ENCODE measurements around the gene INAFM2.

INAFM2 gene

DNA sequence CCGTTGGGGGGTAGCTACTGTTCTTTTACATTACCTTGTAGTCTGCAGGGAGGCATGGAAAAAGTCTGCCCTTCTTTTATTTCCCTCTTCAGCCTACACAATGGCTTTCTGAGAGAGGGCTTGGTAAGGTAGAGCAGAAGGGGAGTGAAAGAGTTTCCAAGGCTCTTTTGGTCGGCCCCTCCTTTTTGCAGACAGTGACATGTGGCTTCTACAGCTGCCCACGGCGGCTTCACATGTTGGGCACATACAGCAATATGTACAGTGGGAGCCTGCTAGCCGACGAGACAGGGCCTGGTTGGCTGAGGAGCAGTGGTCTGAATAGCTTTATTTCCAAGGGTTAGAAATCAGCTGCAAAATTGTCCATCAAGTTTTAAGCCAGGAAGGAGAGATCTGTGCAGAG is 4.0 kb downstream of the INAFM2 start:
- H3K4me3 ChIP-seq (replicated peaks; ENCODE audit: low read depth, low read length): no peak overlapping the region
- TF ChIP-seq CTCF (IDR thresholded peaks at IDR 0.05; ENCODE audit: insufficient read depth, low read length, poor library complexity, severe bottlenecking): no peak

GRCh38 chr15:40328176-40328575 is 4.7 kb downstream of the INAFM2 start:
- DNase-seq (ENCODE audit: extremely low read depth, insufficient read length): no peak
- Histone ChIP-seq H3K27me3 (replicated peaks; ENCODE audit: control insufficient read depth, insufficient read depth, low read length) (no peaks in the 10 kb centered on the region), H3K4me3 (replicated peaks; ENCODE audit: low read depth, low read length) (no peak overlapping the region), H3K36me3 (ENCODE audit: control insufficient read depth, insufficient read depth, low read length) (no peaks in the 10 kb centered on the region)
- no peak for TF ChIP-seq CTCF (IDR thresholded peaks at IDR 0.05; ENCODE audit: insufficient read depth, low read length, poor library complexity, severe bottlenecking)

More for the DNA sequence above, 4.0 kb downstream of the INAFM2 start:
- Histone ChIP-seq H3K27me3 (replicated peaks; ENCODE audit: control insufficient read depth, insufficient read depth, low read length) (no peaks in the 10 kb centered on the region), H3K36me3 (ENCODE audit: control insufficient read depth, insufficient read depth, low read length) (no peaks in the 10 kb centered on the region)
- DNase-seq (ENCODE audit: extremely low read depth, insufficient read length): no peak

DNA sequence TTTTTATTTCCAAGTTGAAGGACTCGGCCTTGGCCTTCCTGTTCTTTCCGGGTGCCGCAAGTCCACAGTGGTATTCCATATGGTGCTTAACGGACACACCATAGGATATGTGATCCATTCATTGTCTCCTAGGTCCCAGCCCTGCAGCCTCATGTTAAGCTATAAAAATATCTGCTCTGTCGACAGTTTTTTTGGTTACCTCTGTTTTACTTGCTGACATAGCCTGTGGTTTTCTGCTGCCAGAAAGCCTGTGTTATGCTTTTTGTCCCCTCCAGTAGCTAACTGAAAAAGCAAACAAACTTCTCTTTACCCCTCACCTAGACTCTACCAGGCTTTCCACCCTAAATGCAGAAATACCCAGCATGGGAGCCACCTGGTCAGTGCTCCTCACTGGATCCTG is 5.3 kb downstream of the INAFM2 start:
- no peak for TF ChIP-seq CTCF (IDR thresholded peaks at IDR 0.05; ENCODE audit: insufficient read depth, low read length, poor library complexity, severe bottlenecking)
- no peak for DNase-seq (ENCODE audit: extremely low read depth, insufficient read length)

DNA sequence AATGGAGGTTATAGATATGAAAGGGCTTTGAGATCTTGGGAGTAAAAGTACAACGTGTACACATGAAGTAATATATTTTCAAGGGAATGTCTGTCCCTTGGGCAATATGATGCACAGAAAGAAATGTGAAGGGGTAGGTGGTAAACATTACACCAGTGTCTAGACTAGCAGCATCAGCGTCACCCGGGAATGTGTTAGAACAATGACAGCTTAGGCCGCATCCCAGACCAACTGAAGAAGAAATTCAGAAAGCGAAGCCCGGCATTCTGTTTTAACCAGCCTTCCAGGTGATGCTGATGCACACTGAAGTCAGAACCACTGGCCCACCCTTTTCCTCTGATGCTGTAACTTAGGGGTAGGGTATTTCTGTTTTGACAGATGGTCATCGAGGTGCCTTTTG is 6.3 kb downstream of the INAFM2 start:
- no peak for DNase-seq (ENCODE audit: extremely low read depth, insufficient read length)
- Histone ChIP-seq H3K27me3 (replicated peaks; ENCODE audit: control insufficient read depth, insufficient read depth, low read length) (no peaks in the 10 kb centered on the region), H3K4me3 (replicated peaks; ENCODE audit: low read depth, low read length) (no peak overlapping the region), H3K36me3 (ENCODE audit: control insufficient read depth, insufficient read depth, low read length) (no peaks in the 10 kb centered on the region)
- no peak for TF ChIP-seq CTCF (IDR thresholded peaks at IDR 0.05; ENCODE audit: insufficient read depth, low read length, poor library complexity, severe bottlenecking)

More for the DNA sequence above, 5.3 kb downstream of the INAFM2 start:
- H3K27me3 ChIP-seq (replicated peaks; ENCODE audit: control insufficient read depth, insufficient read depth, low read length): no peaks in the 10 kb centered on the region
- H3K36me3 ChIP-seq (ENCODE audit: control insufficient read depth, insufficient read depth, low read length): no peaks in the 10 kb centered on the region
- H3K4me3 ChIP-seq (replicated peaks; ENCODE audit: low read depth, low read length): no peak overlapping the region

DNA sequence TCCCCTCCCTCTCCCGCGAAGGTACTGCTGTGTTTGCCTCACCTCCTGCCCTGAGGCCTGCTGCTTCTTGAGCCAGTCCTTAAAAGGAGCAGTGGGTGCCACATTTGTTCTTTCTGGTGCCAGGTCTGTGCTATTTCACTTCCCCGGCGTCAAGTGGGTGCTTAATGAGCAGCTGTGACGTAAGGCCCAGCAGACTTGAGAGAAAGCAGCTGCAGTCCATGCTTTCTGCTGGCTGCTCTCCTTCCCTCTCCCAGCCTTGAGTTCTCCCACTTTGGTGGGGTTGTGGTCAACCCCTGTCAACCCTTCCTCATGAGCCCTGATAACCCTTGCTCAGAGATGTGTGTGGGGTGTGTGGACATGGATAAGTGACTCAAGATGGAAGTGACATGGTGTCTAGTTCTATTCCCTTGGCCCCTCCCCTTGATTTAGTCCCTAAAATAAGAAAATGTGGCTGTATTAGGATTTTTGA is 6.9 kb downstream of the INAFM2 start:
- Histone ChIP-seq H3K4me3 (replicated peaks; ENCODE audit: low read depth, low read length) (no peak overlapping the region), H3K36me3 (ENCODE audit: control insufficient read depth, insufficient read depth, low read length) (no peaks in the 10 kb centered on the region), H3K27me3 (replicated peaks; ENCODE audit: control insufficient read depth, insufficient read depth, low read length) (no peaks in the 10 kb centered on the region)
- no peak for TF ChIP-seq CTCF (IDR thresholded peaks at IDR 0.05; ENCODE audit: insufficient read depth, low read length, poor library complexity, severe bottlenecking)
- no peak for DNase-seq (ENCODE audit: extremely low read depth, insufficient read length)

GRCh38 chr15:40331026-40331425 is 7.5 kb downstream of the INAFM2 start:
- H3K27me3 ChIP-seq (replicated peaks; ENCODE audit: control insufficient read depth, insufficient read depth, low read length): no peaks in the 10 kb centered on the region
- no peaks in the 10 kb centered on the region for H3K36me3 ChIP-seq (ENCODE audit: control insufficient read depth, insufficient read depth, low read length)
- no peak for TF ChIP-seq CTCF (IDR thresholded peaks at IDR 0.05; ENCODE audit: insufficient read depth, low read length, poor library complexity, severe bottlenecking)
- H3K4me3 ChIP-seq (replicated peaks; ENCODE audit: low read depth, low read length): no peak overlapping the region
- DNase-seq (ENCODE audit: extremely low read depth, insufficient read length): no peak
